Activated T-helper 9 cell treated with anti-CD3 and anti-CD28 coated beads, Interleukin-2, amount 50 U/mL, for 16 hours (primary cell): ENCODE results near the gene GABARAP.

ENCODE experiments used
- DNase-seq: peaks from one replicate; pipeline ENCODE4 v3.0.0-alpha.2; 2020; ENCODE audit warnings: low read depth

GABARAP gene

GRCh38 chr17:7207120-7208001 is 34.9 kb downstream of the GABARAP start:
- DNase-seq: no peak

GRCh38 chr17:7205561-7205960 is 36.7 kb downstream of the GABARAP start:
- DNase-seq: no peak

GRCh38 chr17:7204828-7205461 is 37.3 kb downstream of the GABARAP start:
- peak; percentile 84 for DNase-seq

GRCh38 chr17:7204336-7204735 is 37.9 kb downstream of the GABARAP start:
- DNase-seq: no peak

GRCh38 chr17:7203391-7203790 is 38.9 kb downstream of the GABARAP start:
- no peak for DNase-seq

- no peak for DNase-seq
These were observed 45.4 kb downstream of the GABARAP start for GRCh38 chr17:7196651-7197401.

GRCh38 chr17:7195971-7196370 is 46.3 kb downstream of the GABARAP start:
- no peak for DNase-seq

- DNase-seq: no peak
These were observed 49.8 kb downstream of the GABARAP start for GRCh38 chr17:7192271-7192937.

GRCh38 chr17:7191571-7192270 is 50.5 kb downstream of the GABARAP start:
- DNase-seq: no peak

- DNase-seq: no peak
These were observed 51.2 kb downstream of the GABARAP start for GRCh38 chr17:7191069-7191468.

- DNase-seq: no peak
These were observed 51.9 kb downstream of the GABARAP start for GRCh38 chr17:7190276-7190917.
